Stimulated activated CD4-positive, alpha-beta T cell treated with anti-CD3 and anti-CD28 coated beads, Interleukin-2, amount 100 ng/mL, for 4 hours (primary cell): ENCODE results near the gene NKPD1.

Source experiments
- DNase-seq: peaks from one replicate; pipeline ENCODE4 v3.0.0-alpha.2; 2020; ENCODE audit warnings: low read depth

Gene NKPD1

GRCh38 chr19:45153339-45154063 is 7.3 kb downstream of the NKPD1 start:
- DNase-seq = peak; percentile 49

- peak; percentile 46 for DNase-seq
Measured at GRCh38 chr19:45152504-45153338, 8.1 kb downstream of the NKPD1 start.

- no peak for DNase-seq
Measured at GRCh38 chr19:45151821-45152503, 8.8 kb downstream of the NKPD1 start.

- no peak for DNase-seq
Measured at GRCh38 chr19:45151320-45151719, 9.5 kb downstream of the NKPD1 start.

GRCh38 chr19:45150751-45151281 is 10.0 kb downstream of the NKPD1 start:
- no peak for DNase-seq

- DNase-seq = no peak
Measured at GRCh38 chr19:45150180-45150579, 10.6 kb downstream of the NKPD1 start.

GRCh38 chr19:45149129-45149528 is 11.7 kb downstream of the NKPD1 start:
- DNase-seq = no peak

- DNase-seq = no peak
Measured at GRCh38 chr19:45147835-45148676, 12.7 kb downstream of the NKPD1 start.

- DNase-seq = no peak
Measured at GRCh38 chr19:45146741-45147205, 14.0 kb downstream of the NKPD1 start.

- no peak for DNase-seq
Measured at GRCh38 chr19:45146251-45146650, 14.5 kb downstream of the NKPD1 start.

- no peak for DNase-seq
Measured at GRCh38 chr19:45145270-45146189, 15.3 kb downstream of the NKPD1 start.

- DNase-seq = no peak
Measured at GRCh38 chr19:45144431-45145269, 16.1 kb downstream of the NKPD1 start.

GRCh38 chr19:45142726-45143110 is 18.1 kb downstream of the NKPD1 start:
- DNase-seq = no peak

- no peak for DNase-seq
Measured at GRCh38 chr19:45142016-45142725, 18.6 kb downstream of the NKPD1 start.

- no peak for DNase-seq
Measured at GRCh38 chr19:45141203-45141900, 19.4 kb downstream of the NKPD1 start.

- no peak for DNase-seq
Measured at GRCh38 chr19:45140533-45140932, 20.2 kb downstream of the NKPD1 start.

- no peak for DNase-seq
Measured at GRCh38 chr19:45140144-45140503, 20.7 kb downstream of the NKPD1 start.
